GM18505 (cell line): Measurements from ENCODE around the gene RAB18.
"Not testable (repeated sequence)": the region's sequence is repeated elsewhere in the genome, so short reads cannot be mapped to it uniquely, and the experiment has no call there.

ENCODE experiments used
- ATAC-seq: cut with Tn5 transposase; IDR thresholded peaks from one replicate; pipeline ENCODE4 v1.9.1; 2021; ENCODE audit not compliant: unreplicated experiment
- POLR2A ChIP-seq: IDR thresholded peaks from 4 replicates; pipeline ENCODE4 v1.6.1; 2011; ENCODE audit warnings: borderline replicate concordance; ENCODE audit not compliant: insufficient read depth, insufficient read length; ENCODE audit errors: extremely low read depth

RAB18 gene

DNA sequence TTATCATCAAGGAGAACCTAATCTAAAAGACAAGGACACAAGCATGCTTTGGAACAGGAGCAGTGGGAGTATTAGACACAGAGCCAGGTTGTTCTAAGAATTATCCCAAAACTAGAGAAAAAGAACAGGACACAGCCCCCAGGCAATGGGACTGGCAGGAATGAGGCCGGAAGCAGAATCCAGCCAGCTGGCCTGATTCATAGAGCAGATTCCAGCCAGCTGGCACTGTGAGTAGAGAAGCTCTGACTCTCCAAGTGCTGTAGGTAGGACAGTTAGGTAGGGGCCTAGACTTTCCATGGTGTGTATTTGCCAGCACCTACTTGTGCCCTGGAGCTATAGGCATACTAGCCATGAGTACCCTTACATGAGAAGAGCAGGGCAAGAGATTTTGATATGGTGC is 13.3 kb upstream of the RAB18 start:
- no peak for ATAC-seq
- no peak for TF ChIP-seq POLR2A

DNA sequence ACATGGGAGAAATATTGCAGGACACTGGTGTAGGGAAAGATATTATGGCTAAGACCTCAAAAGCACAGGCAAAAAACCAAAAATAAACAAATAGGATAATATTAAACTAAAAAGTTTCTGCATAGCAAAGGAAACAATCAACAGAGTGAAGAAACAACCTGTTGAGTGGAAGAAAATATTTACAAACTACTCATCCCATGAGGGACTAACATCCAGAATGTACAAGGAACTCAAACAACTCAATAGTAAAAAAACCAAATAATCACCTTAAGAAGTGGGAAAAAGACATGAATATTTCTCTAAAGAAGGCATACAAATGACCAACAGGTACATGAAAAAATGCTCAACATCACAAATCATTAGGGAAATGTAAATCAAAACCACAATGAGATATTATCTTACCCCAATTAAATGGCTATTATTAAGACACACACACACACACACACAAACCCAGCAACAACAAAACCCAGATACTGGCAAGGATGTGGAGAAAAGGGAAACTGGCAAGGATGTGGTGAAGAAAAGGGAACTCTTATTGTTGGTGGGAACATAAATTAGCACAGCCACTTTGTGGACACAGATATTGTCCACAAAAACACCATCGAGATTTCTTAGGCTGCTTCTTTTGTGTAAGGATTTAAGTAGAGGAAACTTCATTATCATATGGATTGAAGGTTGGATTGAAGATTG is 9.8 kb upstream of the RAB18 start:
- no peak for TF ChIP-seq POLR2A
- ATAC-seq = no peak

DNA sequence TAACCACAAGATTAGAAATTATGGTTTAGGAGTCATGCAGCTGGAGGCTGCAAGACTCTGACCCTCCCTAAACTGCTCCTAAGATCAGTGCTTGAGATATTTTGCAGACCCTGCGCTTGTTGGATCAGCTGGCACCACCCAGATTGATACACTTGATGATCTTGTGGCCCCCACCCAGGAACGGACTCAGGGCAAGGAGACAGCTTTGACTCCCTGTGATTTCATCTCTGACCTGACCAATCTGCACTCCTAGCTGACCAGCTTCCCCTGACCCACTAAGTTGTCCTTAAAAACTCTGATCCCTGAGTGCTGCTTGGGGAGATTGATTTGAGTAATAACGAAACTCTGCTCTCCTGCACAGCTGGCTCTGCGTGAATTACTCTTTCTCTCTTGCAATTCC is 8.0 kb upstream of the RAB18 start:
- no peak for ATAC-seq
- TF ChIP-seq POLR2A = no peak

DNA sequence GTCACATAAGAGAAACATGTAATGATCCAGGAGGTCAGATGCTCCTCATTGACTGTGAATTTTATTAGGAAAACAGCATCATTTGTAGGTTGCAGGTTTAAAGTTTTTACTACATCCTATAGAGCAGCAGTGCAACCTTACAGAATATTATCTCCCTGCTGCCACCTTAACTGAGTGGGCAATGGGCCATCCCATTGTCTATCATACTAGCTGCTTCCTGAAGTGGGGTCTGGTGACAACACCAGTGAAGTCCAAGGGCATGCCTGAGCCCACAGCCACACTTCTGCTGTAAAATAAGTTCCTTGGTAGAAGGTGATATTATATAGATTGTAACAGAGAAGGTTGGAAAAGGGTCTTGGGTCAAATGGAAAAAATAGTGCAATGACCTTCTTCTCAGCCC is 4.0 kb upstream of the RAB18 start:
- TF ChIP-seq POLR2A = no peak
- ATAC-seq = no peak

DNA sequence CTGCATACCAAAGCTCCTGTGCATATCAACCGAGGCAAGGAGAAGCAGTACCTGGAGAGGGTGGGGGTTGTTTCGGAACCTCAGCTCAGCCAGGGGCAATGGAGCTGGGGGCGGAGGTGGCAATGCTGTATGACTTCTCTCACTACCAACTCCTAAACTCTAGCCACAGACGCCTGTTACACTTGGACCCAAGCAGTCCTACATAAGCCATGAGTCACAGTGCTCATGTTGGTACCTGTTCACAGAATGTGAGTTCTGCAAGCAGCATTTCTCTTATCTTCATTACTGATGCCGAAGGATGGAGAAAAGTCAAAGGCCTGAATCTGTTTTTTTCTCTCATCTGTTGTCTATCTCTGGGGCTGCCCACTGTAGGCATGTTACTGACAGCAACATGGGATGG is 3.2 kb upstream of the RAB18 start:
- no peak for TF ChIP-seq POLR2A
- ATAC-seq = no peak

DNA sequence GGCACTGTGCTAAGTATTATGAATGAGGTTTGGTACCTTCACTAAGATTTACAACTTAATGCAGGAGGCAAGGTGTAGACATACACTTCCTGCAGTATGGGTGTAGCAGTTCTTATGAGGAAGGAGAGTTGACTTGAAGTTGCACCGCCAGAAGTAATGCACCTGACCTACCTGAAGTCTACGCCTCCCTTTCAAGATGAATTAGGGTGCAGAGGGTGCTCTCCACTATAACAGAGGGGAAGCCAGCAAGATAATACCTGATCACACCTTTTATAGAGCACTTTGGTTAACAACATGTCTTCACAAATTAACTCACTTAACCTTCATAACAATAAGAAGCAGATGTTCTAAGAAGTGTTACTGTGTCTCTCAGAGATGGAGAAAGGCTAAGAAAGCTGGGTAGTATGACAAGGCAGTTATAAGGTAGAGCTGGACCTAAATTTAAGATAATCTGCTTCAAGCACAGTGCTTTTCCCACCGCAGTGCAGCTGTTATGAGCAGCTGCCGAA is 552 bp upstream of the RAB18 start:
- ATAC-seq = no peak
- TF ChIP-seq POLR2A = no peak

DNA sequence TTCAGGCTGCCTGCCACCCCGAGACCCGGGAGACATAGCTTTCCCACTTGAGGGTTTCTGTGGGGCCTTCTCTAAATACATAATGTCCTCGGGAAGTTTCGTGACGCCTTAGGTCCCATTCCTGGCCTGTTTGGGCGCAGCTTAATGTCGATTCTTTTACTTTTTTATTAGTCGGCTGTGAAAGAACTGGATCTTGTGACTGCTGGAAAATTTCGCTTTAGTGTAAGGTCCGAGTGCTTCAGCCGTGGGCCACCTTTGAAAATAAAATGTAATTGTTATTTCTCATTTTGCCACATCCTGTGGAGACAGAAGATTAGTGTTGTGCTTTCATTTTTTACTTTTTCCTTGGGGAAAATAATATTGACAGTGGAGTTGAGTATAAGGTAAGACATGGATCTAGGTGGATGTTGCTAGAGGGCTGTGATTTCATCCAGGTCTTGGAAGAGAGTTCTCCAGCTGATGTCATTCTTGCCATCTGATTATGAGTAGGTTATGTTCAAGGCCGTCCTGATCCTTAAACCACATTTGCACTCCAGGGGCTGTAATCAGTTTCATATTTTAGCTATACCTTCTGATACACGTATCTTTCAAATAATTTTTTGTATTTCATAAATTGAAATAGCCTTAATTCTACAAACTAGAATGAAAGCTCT is 830 bp downstream of the RAB18 start:
- no peak for ATAC-seq
- no peak for TF ChIP-seq POLR2A

DNA sequence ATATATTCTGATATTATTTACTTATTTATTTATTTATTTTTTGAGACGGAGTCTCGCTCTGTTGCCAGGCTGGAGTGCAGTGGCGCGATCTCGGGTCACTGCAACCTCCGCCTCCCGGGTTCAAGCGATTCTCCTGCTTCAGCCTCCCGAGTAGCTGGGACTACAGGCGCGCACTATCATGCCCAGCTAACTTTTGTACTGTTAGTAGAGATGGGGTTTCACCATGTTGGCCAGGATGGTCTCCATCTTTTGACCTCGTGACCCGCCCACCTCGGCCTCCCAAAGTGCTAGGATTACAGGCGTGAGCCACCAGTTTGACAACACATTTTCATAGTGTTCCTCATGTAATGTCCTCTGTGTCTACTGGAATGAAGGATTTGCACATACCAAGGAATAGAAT is 1.4 kb downstream of the RAB18 start:
- not testable (repeated sequence) for ATAC-seq

DNA sequence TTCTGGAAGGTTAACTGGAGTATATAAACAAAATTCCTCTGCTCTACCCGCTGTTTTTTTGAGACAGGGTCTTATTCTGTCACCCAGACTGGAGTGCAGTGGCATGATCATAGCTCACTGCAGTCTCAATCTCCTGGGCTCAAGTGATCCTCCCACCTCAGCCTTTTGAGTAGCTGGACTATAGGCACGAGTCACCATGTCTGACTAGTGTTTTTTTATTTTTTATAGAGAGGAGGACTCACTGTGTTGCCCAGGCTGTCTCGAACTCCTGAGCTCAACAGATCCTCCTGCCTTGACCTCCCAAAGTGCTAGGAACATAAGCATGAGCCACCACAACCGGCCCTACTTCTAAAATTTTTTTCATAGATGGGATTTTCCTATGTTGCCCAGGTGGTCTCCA is 2.2 kb downstream of the RAB18 start:
- TF ChIP-seq POLR2A = no peak
- no peak for ATAC-seq

DNA sequence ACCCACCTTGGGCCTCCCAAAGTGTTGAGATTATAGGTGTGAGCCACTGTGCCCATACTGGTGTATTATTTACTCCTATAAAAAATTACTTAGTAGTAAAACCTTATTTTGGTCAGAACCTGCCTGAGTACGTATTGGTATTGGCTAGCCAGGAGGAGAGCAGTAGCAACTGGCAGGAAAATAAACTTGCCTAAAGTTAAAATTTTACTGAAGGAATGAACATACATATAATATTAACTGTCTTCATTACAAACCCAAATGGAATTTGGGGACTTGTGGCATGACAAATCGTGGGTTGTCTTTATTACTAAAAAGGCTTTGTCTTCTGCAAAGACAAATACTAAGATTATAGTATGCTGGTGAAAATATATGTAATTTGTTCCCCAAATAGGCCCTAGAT is 8.4 kb downstream of the RAB18 start:
- no peak for ATAC-seq
- no peak for TF ChIP-seq POLR2A

DNA sequence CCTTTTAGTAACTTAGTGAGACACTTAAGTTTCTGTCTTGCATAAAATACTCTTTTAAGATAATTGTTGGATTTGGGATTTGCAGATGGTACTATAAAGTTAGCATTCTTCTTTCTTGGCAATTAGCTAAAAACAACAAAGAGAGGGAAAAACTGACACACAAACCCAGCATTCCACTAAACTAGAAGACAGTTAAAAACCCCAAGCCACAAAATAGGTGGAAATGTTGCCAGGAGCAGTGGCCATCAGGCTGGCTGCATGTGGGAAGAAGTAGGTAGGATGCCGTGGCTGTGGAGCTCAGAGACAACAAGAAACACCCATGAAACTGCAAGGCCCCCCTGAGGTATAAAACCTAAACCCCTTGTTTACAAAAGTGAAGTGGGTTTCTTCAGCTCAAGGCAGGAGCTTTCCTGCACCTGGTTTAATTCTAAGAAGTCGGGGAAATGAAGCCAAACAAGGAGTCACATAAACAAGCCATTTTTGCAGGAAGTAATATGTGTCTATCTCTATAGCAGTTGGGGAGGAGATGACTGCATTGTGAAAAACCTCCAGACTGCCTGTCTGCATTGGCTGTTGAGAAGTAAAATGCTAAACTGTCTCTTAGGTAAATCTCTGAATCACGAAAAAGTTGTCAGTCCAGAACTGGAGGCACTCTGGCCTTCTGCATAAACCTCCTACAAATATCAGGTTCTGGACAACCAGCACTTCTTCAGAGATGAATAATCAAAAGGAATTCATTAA is 9.5 kb downstream of the RAB18 start:
- ATAC-seq = no peak
- TF ChIP-seq POLR2A = no peak

DNA sequence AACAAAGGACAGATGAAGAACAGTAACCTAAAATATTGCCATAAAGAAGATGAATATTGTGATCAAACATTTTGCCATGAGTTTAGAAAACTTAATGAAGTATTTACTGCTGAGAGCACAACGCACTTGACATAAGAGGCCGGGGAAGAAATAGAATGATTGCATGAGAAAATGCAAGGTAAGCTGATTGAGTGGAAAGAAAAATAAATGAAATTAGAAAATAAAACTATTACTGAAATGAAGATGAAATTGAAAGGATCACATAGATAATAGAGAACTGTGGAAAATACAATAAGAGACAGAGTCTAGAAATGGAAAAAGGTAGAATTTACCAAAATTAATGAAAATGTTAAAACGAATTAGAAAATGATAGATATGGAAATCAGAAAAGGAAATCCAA is 10.1 kb downstream of the RAB18 start:
- no peak for ATAC-seq
- TF ChIP-seq POLR2A = no peak

DNA sequence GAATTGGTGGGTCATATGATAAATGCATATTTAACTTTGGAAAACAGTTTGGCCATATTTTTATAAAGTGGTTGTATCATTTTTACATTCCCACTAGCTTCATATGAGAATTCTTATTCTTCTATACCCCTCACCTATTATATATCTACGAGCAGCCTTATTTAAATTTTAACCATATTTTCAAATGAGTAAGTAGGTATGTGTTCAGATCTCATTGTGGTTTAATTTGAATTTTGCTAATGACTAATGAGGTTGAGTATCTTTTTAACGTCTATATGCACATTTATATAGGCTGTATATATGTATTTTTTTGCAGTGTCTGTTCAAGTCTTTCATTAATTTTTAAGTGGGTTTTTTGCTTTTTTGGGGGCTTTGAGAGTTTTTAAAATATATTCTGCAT is 14.2 kb downstream of the RAB18 start:
- TF ChIP-seq POLR2A = no peak
- no peak for ATAC-seq

DNA sequence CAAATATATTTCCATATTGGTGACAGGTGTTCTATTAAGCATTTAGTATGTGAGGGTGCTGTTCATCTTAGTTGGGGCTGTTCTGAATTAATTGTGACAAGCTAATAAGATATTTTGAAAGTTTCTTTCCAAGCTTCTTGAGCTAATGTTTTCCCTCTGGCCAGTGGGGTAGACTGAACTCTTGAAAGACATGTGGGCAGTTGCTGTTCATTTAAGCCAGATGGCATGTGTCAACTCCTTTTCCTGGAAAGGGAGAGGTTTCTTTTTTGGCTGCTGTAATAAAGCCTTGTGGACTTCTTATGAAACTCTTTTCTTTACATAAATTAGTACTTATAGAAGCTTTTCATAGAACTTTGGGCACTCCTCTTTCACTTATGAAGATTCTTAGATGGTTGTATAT is 21.7 kb downstream of the RAB18 start:
- TF ChIP-seq POLR2A = no peak
- no peak for ATAC-seq
